GM18873 (cell line): ENCODE measurements around the gene GPRASP2.

Experiments
- ATAC-seq: cut with Tn5 transposase; IDR thresholded peaks from one replicate; pipeline ENCODE4 v1.9.1; 2021; ENCODE audit warnings: mild to moderate bottlenecking, moderate library complexity, moderate number of reproducible peaks; ENCODE audit not compliant: unreplicated experiment, low FRiP score

GPRASP2 gene

DNA sequence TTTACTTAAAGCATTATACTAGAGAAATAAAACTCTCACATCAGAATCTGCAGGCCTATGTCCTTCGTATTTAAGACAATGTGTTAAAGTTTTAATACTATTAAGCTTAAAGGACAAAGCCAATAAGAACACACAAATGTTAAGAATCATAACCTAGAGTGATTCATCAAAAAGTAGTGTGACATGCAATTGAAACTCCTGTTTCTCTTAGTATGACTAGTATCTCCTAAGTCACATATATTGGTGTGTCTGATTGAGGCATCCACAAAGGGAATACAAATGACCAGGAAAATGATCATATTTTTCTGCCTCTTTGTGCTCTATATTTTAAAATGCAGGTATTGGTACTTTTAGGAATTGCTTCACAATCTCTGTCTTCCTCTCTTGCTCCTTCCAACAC lies 32.1 kb downstream of the GPRASP2 start:
- no peak for ATAC-seq

GRCh38 chrX:102745513-102745856 lies 33.2 kb downstream of the GPRASP2 start:
- ATAC-seq = no peak

GRCh38 chrX:102745857-102746584 lies 33.8 kb downstream of the GPRASP2 start:
- no peak for ATAC-seq

GRCh38 chrX:102765217-102765616 lies 53.0 kb downstream of the GPRASP2 start:
- ATAC-seq = no peak

- no peak for ATAC-seq
Observed at GRCh38 chrX:102765809-102766208, 53.6 kb downstream of the GPRASP2 start.

DNA sequence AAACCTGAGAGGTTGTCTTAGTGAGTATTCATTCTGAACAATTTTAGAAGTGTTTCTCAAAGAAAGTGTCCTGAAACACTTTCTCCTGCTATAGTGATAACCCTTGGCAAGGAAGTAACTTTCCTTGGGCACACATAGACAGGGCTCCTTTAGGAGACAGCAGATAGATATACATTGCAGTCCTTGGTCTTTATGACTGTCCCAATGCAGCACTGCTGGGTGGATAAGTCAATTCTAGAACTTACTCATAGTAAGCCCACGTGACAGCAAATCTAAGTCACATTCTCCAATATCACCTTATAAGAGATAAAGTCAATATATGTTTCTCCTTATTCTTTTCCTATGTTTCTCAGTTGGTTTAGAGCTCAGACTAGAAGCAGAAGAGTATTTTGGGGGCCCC lies 55.0 kb downstream of the GPRASP2 start:
- no peak for ATAC-seq
